HG03460 (cell line): Measurements from ENCODE around the gene CDKN2B-AS1.

Experiments used
- ATAC-seq: cut with Tn5 transposase; IDR thresholded peaks from one replicate; pipeline ENCODE4 v1.9.1; 2021; ENCODE audit not compliant: unreplicated experiment

CDKN2B-AS1 gene

GRCh38 chr9:22078081-22078480 lies 83.5 kb downstream of the CDKN2B-AS1 start:
- ATAC-seq: no peak

GRCh38 chr9:22079873-22080341 lies 85.3 kb downstream of the CDKN2B-AS1 start:
- peak; percentile 64 for ATAC-seq

- ATAC-seq: no peak
These were observed 89.9 kb downstream of the CDKN2B-AS1 start for GRCh38 chr9:22084336-22085035.

DNA sequence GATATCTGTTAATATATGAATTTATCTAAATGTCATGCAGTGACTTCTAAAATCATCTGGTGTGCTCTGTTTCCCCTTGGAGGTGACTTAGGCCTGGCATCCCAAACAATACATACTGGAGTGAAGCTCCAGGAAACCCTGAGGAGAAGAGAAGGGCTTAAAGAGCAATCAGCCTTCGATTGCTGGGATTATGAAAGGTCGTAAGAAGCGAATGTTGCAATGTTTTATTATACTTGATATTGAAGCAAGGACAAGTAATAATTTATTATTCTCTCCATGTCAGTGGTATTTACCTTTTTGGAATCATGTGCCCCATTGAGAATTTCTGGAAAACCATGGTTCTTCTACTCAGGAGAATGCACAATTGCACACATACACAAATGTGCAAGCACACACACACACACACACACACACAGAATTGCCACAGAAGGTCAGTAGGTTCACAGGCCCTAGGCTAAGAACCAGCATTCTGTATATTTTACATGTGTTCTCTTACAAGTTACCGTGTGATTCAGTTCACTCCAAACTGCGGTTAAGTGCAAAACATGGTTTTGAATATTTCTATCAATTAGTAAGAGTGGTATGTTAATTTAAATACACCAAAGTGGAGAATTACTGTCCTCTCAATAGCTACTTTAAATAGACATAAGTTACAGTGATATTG lies 93.6 kb downstream of the CDKN2B-AS1 start:
- no peak for ATAC-seq

GRCh38 chr9:22088717-22089061 lies 94.1 kb downstream of the CDKN2B-AS1 start:
- no peak for ATAC-seq

- no peak for ATAC-seq
These were observed 103.1 kb downstream of the CDKN2B-AS1 start for GRCh38 chr9:22097707-22098106.

GRCh38 chr9:22098643-22099332 lies 104.2 kb downstream of the CDKN2B-AS1 start:
- ATAC-seq: no peak

DNA sequence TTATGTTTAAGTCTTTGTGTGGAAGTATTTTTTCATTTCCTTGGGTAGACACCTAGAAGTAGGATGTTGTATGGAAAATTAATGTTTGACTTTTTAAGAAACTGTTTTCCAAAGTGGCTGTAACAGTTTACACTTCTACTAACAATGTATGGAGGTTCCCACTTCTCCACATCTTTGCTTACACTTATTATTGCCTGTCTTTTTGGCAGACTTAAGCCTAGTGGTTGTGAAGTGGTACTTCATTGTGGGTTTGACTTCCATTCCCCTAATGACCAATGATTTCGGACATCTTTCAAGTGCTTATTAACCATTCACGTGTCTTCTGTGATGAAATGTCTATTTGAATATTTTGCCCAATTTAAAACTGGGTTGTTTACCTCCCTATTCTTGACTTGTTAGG lies 106.0 kb downstream of the CDKN2B-AS1 start:
- ATAC-seq: no peak

GRCh38 chr9:22102146-22103053 lies 107.8 kb downstream of the CDKN2B-AS1 start:
- no peak for ATAC-seq

DNA sequence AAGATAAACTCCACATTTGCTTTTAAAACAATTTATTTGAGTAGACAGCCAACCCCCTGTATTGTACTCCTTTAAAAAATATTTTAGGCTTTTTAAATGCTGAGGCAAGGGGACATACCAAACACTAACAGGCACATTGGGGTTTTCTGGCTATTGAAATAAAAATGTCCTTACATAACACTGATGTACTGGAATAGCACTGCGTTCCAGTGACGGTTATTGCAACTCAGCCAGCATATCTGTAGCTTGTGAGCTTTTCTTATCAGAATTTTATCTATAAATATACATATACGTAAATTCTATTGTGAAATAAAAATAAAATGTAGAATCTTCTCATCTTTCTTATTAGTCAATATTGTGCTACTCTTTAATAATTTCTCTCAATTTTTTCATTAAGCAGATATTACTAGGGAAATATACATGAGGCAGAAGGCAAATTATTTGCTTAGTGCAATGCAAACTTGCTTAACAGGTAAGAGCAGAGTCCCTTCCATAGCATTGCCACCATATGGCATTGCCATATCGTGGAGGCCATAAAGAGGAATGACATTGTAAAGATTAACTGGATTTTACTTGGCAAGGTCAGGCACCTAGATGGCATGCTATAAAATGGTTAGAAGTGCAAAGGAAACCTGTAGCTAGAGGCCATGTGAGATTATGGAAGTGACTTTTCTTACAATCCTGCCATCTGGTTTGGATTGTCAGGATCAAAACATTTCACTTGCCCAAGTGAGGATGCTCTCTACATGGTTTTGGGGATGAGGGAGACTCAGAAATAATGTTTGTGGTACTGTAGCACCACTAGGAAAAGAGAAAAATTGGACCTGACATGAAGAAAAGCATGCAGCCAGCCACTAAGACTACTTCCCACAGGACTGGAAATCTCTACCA lies 109.3 kb downstream of the CDKN2B-AS1 start:
- ATAC-seq: no peak

DNA sequence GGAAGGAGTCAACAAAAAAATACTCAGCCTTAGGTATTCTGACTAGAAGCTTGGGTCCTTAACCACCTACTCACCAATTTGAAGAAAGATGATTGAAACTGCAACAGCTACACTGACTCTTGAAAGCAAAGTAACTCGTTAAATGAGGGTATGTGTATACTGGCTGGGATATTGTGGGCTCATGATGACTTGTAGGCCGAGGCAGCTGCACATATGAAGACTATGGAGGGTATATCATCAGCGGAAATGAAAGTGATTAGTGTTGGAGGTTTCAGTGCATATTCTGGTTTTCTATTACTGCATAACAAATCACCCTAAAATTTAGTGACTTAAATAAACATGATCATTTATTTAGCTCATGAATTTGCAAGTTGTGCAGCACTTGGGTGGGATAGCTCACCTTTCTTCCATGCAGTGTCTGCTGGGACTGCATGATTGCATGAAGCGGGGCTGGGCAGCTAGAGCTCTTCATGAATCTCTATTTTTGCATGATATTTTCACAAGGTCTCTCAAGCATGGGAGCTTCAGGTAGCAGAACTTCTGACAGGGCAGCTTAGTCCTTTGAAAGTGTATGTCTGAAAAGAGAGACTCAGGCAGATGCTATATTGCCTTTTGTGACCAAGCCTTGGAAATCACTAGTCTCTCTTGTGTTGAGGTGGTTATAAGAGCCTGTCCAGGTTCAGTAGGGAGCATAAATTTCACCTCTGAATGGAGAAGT lies 110.6 kb downstream of the CDKN2B-AS1 start:
- ATAC-seq: peak; percentile 93

DNA sequence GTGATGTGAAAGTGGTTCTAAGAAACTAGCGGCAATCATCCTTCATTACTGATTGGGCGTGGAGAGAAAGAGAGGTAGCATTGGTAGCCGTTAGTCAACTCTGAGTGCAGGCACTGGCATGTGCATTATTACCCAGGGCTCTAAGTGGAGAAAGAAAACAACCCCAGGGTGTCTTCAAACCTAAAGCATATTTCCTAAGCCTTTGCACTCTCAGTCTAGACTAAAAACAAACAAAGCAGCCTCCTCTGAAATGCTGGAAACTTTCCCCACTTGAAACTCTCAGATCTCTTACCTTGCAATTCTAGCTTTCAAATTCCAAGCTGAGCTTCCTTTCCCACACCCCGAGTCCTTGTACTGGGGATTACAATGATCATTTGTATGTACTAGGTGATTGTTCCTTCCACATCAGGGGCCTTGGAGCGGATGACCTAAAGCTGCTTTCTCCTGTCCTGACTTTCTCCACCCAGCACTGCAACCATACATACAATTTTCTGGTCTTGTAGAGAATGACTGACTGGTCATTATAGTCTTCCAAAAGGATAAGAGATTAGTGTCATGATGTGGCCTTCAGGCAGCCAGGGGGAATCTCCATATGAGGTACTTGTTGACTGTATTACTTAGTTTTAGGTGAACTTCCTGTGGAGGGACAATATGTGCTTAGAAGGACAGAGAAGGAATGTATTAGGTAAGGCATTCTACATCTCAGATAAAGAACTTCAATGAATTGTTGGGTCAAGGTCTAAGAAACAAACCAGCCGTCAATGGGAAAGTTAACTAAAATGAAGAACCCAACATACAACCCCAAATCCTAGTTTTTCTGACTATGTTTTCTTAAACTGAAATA lies 112.8 kb downstream of the CDKN2B-AS1 start:
- no peak for ATAC-seq

- ATAC-seq: no peak
These were observed 114.2 kb downstream of the CDKN2B-AS1 start for GRCh38 chr9:22108581-22109370.

DNA sequence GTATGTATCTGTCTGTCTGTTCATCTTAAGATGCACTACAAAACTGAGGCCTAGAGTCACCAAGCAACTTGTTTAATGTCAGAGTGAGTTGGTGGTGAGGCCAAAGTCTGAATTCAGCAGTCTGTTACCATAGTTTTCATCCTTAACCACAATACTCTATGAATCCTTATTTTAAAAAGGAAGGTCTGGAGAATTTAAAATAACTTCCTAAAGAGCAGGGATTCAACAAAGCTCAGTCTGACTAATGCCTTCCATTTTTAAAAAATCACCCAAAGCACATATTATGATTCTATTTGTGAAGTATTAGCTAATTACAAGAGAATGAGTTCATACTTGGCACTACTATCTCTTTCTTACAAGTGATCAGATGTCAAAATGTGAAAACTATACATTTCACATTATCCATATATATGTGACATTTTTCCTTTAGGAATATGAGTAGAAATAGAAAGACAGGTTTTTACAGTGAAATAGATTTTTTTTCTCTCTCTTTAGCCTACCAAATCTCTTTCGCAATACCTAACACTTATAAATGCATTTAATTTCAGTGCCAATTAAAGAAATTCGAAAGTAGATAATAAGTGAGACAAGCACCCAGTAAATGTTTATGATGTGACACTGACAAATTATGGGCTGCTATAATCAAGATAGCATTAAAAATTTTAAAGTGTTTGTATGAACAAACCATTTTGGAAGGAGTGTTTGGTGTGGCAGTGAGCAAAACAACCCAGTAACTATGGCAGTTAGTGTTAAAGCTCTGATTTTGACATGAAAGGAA lies 116.8 kb downstream of the CDKN2B-AS1 start:
- no peak for ATAC-seq

DNA sequence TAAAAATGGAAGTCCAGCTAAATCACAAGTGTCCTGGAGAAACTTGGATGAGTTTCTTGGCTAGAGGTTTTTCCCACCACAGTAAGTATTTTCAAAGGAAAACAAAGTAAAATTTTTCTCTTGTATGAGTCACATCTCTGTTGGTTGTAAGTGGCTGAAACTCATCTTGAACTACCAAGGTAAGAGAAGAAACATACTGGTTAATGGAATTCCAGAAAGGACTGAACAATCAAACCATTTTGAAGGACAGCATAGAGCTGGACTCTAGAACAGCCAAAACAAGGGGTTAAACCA lies 117.3 kb downstream of the CDKN2B-AS1 start:
- ATAC-seq: no peak

DNA sequence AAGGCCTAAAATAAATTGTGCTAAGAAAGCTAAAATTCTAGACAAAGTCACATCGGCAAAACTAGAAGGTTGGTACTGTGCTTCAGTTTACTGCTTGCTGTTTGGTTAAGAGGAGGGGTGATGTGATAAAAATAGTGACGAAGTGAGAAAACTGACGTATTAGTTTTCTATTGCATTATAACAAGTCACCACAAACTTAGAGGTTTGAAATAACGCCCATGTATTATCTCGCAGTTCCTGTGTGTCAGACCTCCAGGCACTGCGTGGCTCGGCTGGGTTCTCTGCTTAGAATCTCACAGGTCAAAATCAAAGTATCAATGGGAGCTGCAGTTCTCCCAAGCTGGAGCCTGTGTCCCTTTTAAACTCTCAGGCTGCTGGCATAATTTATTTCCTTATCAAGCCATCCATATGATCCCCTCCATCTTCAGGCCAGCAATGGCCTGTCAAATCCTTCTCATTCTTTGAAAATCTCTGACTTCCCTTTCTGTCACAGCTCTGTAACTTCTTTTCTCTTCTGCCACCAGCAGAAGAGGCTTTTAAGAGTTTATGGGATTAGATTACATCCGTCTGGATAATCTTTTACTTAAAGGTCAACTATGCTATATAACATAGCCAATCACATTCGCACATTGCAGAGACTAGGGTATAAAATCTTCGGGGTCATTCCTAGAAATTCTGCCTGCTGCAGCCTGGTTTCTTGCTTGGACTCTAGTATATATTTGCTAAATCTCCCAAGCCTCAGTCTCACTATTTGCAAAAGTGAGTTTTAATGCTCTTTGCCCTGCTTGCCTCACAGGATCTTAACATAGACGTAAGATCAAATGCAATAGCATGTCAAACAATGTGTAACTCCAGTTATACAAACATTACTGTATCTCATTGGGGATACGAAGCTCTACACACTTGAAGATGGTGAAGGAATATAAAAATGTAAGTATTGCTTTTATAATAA lies 118.6 kb downstream of the CDKN2B-AS1 start:
- ATAC-seq: no peak
